HEK293 (cell line): ENCODE measurements around the gene NAPB.
"Not testable (repeated sequence)": the region's sequence is repeated elsewhere in the genome, so short reads cannot be mapped to it uniquely, and the experiment has no call there.

Source experiments
- ZNF121 ChIP-seq: fragments of 450-650 bp; formaldehyde crosslinking; IDR thresholded peaks from 2 replicates; pipeline ENCODE4 v1.5.1; 2016; ENCODE audit warnings: missing biosample characterization, missing genetic modification characterization
- ZNF391 ChIP-seq: fragments of 450-650 bp; formaldehyde crosslinking; IDR thresholded peaks from 2 replicates; pipeline ENCODE4 v1.5.1; 2016; ENCODE audit warnings: low read depth, missing biosample characterization, missing genetic modification characterization, borderline replicate concordance
- TF ChIP-seq, protein P1 (sequence below): fragments of 450-650 bp; formaldehyde crosslinking; IDR thresholded peaks from 2 replicates; pipeline ENCODE4 v1.5.1; 2016; ENCODE audit warnings: missing biosample characterization, missing genetic modification characterization

DNA sequence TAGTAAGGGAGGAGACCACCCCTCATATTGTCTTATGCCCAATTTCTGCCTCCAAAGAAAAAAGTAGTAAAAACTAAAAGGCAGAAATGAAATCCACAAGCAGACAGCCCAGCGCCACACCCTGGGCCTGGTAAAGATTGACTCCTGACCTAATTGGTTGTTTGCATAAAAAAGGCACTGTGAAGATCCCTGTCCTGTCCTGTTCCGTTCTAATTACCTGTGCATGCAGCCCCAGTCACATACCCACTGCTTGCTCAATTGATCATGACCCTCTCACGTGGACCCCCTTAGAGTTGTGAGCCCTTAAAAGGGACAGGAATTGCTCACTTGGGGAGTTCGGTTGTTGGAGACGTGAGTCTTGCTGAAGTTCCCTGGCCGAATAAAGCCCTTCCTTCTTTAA, 72.8 kb downstream of the NAPB start:
- TF ChIP-seq ZNF121 (tag by site-specific recombination); ZNF391: not testable (repeated sequence)
- TF ChIP-seq, protein P1, sequence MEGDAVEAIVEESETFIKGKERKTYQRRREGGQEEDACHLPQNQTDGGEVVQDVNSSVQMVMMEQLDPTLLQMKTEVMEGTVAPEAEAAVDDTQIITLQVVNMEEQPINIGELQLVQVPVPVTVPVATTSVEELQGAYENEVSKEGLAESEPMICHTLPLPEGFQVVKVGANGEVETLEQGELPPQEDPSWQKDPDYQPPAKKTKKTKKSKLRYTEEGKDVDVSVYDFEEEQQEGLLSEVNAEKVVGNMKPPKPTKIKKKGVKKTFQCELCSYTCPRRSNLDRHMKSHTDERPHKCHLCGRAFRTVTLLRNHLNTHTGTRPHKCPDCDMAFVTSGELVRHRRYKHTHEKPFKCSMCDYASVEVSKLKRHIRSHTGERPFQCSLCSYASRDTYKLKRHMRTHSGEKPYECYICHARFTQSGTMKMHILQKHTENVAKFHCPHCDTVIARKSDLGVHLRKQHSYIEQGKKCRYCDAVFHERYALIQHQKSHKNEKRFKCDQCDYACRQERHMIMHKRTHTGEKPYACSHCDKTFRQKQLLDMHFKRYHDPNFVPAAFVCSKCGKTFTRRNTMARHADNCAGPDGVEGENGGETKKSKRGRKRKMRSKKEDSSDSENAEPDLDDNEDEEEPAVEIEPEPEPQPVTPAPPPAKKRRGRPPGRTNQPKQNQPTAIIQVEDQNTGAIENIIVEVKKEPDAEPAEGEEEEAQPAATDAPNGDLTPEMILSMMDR (tag by site-specific recombination), result not testable (repeated sequence)
